ENCODE data around the gene ARHGEF11. TPM values are rescaled to one million over a fixed set of nuclear protein-coding genes. Genes with fewer than 3 reads are reported as not detected.

ARHGEF11 gene
- total and polyA plus RNA-seq, 9 of the 15 experiments (the other 6 are each of a cell fraction or from before 2014, with no cell fraction given) = 0.14 to 15.5 (median 9.0) TPM

- CTCF ChIA-PET (ENCODE audit: low intra/inter-chr PET ratio) = no interaction called here
Observed at GRCh38 chr1:156936721-156937220, 108.8 kb downstream of the ARHGEF11 start.

More at GRCh38 chr1:156936721-156937220, 108.8 kb downstream of the ARHGEF11 start:
- Histone ChIP-seq H2AFZ (ENCODE audit: low read depth, low read length) (no peak overlapping the region), H3K9me3 (replicated peaks; ENCODE audit: control insufficient read depth, insufficient read depth, low read depth, low read length) (no peaks in the 10 kb centered on the region), H4K20me1 (replicated peaks; ENCODE audit: control insufficient read depth, insufficient read depth, low read length) (no peaks in the 10 kb centered on the region; the same call in 1 of the 2 replicates), H3K4me3 (no peak overlapping the region), H3K27me3 (ENCODE audit: control insufficient read depth in 2 of 2, insufficient read depth in 2 of 2, low read length in 2 of 2) (no peaks in the 10 kb centered on the region), H3K36me3 (ENCODE audit: control insufficient read depth, insufficient read depth, low read length) (peaks cover 16% of the 10 kb centered on the region; the same call in 1 of the 3 replicates), H3K9me1 (ENCODE audit: control insufficient read depth, insufficient read depth, low read length) (peaks cover 3% of the 10 kb centered on the region), H3K27ac (ENCODE audit: extremely low read depth, low read depth, low read length) (no peak overlapping the region), H3K79me2 (ENCODE audit: control insufficient read depth, insufficient read depth, low read length) (no peaks in the 10 kb centered on the region), H3K9ac (ENCODE audit: insufficient read depth in 1 of 2, low read depth in 2 of 2, low read length in 2 of 2) (peak overlapping the region in 1 of 2 experiments; percentile 37; a peak in 1 of 4 replicates), H3K4me2 (ENCODE audit: insufficient read depth, low read length) (no peak overlapping the region), H3K4me1 (replicated peaks in 1 of 2; ENCODE audit: control insufficient read depth in 2 of 2, insufficient read depth in 2 of 2, low read length in 2 of 2) (no peaks in the 10 kb centered on the region; a peak in 1 of 5 replicates)
- WGBS (ENCODE audit: insufficient coverage, low coverage, missing lambda C conversion rate) = 77% methylated on average over 10 of the region's 10 CpGs
- DNase-seq (ENCODE audit: extremely low read depth in 1 of 4, low spot score in 3 of 4) (no peak), FAIRE-seq (no peak), ATAC-seq (no peak)
- in situ Hi-C loops (cut with MboI) (no loop called here), intact Hi-C loops (cut with micrococcal nuclease) (no loop called here)
- no TSS peak for BruUV-seq (replicated peaks)
- TF ChIP-seq ATF2 (CRISPR knock-in tag; IDR thresholded peaks at IDR 0.05) (no peak), HMBOX1 (IDR thresholded peaks at IDR 0.05) (no peak), CREB1 (IDR thresholded peaks at IDR 0.05) (no peak), CREB1 (CRISPR knock-in tag; IDR thresholded peaks at IDR 0.05) (no peak), CC2D1A (IDR thresholded peaks at IDR 0.05) (no peak), ZNF696 (CRISPR knock-in tag; conservative IDR thresholded peaks at IDR 0.05) (no peak), TARDBP (IDR thresholded peaks at IDR 0.05) (no peak), GATA2 (CRISPR knock-in tag; IDR thresholded peaks at IDR 0.05) (no peak), POU5F1 (IDR thresholded peaks at IDR 0.05; ENCODE audit: borderline replicate concordance, low read depth, low read length, partially characterized antibody) (no peak), MLX (CRISPR knock-in tag; conservative IDR thresholded peaks at IDR 0.05) (no peak), NR3C1 (CRISPR knock-in tag; IDR thresholded peaks at IDR 0.05) (no peak), EWSR1 (IDR thresholded peaks at IDR 0.05; ENCODE audit: borderline replicate concordance, low read depth, partially characterized antibody) (no peak), NFE2 (IDR thresholded peaks at IDR 0.05; ENCODE audit: low read depth) (no peak), PHF8 (IDR thresholded peaks at IDR 0.05; ENCODE audit: borderline replicate concordance, low read length) (no peak), HMGN3 (IDR thresholded peaks at IDR 0.05; ENCODE audit: borderline replicate concordance, extremely low read depth, insufficient read length, low read depth, low read length) (no peak), RBFOX2 (IDR thresholded peaks at IDR 0.05; ENCODE audit: low read depth, low read length) (no peak)
- TF ChIP-seq, protein P1, sequence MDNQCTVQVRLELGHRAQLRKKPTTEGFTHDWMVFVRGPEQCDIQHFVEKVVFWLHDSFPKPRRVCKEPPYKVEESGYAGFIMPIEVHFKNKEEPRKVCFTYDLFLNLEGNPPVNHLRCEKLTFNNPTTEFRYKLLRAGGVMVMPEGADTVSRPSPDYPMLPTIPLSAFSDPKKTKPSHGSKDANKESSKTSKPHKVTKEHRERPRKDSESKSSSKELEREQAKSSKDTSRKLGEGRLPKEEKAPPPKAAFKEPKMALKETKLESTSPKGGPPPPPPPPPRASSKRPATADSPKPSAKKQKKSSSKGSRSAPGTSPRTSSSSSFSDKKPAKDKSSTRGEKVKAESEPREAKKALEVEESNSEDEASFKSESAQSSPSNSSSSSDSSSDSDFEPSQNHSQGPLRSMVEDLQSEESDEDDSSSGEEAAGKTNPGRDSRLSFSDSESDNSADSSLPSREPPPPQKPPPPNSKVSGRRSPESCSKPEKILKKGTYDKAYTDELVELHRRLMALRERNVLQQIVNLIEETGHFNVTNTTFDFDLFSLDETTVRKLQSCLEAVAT (IDR thresholded peaks at IDR 0.05) = no peak
- POLR2A ChIA-PET = interaction anchor here (1.2 kb wide), 2 partner anchors 10 to 12 kb away, joined by 3 to 5 read pairs; no protein-coding TSS in a partner anchor

Measured in K562 (cell line).